Measurements from ENCODE around the gene MAS1L.
"Not testable (repeated sequence)": the region's sequence is repeated elsewhere in the genome, so short reads cannot be mapped to it uniquely, and the experiment has no call there.

Gene MAS1L

DNA sequence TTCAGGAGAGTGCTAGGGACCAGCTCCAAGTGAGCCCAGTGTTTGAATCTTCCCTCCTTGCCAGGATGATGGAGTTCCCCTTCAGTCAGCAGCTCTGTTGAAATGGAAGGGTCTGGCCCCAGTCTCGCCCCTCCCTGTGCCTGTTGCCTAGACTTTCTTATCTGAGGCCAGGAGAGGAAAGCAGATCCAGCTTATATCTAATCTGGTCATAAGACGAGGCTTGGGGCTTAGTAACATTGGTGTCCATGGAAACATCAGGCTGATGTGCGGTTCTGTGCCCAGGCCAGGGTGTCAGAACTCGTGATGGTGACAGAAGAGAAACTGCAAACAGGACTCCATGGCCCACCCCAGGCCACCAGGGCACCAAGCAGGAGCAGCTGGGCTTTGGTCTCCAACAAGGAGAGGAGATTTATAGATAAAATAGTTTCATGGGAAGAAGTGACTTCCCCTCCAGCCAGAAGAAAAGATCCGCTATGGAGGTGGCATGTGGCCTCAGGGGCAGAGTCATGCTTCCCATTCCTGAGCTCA lies 9.8 kb downstream of the MAS1L start:
- DNase-seq = no peak

DNA sequence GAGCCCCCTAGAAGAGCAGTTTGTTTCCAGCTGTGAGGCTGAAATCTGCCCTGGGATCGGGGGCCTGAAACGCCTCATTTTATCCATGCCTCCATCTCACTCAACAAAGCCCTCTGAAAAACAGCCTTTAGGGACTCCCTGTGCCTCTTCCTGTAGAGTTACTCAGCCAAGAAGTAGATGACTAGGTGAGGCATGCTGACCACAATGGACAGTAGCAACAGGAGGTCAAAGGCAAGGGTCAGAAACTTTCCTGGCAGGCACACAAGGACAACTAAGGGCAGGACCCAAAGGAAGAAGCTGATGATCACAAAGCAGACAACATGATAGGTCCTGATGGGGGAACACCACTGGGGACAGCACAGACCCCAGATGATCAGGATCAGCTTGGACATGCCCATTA lies 12.8 kb downstream of the MAS1L start:
- DNase-seq = no peak

DNA sequence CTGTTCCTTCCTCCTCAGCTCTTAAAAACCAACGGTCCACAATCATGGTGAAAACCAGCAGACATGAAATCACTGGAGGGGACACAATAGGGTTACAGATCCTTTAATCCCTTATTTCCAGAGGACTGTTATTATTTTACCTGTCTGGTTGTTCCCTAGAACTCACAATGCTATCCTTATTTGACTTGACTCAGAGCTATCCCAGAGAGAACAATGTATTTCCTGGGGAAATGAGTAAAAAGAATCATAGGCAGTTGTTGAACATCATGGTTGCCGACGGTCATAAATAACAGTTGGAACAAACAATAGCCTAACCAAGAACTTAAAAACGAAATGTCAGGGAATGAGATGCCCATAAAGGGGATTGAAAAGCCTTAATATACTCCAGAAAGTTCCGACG lies 21.5 kb downstream of the MAS1L start:
- DNase-seq = no peak

DNA sequence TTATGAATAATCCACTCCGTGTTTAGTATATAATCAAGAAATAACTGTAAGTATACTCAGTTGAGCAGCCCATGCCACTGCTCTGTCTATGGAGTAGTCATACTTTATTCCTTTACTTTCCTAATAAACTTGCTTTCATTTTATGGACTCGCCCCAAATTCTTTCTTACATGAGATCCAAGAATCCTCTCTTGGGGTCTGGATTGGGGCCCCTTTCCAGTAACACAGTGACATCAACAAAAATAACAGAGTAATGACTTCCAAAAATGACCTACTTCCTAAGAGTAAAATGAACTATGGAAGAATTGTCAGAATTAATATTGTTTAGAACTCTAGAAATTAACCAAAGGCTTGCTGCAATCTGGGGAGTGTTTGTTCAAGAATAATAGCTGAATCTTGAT lies 22.0 kb downstream of the MAS1L start:
- DNase-seq = no peak

DNA sequence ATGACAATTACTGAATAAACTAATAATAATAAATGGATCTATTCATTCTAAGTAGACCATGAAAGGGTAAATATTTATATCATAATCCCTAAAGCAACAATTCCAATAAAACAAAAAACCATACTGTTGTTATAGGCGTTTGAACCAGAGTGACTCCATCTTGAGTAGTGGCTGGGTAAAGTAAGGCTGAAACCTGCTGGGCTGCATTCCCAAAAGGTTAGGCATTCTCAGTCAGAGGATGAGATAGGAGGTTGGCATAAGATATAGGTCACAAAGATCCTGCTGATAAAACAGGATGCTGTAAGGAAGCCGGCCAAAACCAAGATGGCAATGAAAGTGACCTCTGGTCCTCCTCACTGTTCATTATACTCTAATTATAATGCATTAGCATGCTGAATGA lies 22.5 kb downstream of the MAS1L start:
- no peak for DNase-seq

DNA sequence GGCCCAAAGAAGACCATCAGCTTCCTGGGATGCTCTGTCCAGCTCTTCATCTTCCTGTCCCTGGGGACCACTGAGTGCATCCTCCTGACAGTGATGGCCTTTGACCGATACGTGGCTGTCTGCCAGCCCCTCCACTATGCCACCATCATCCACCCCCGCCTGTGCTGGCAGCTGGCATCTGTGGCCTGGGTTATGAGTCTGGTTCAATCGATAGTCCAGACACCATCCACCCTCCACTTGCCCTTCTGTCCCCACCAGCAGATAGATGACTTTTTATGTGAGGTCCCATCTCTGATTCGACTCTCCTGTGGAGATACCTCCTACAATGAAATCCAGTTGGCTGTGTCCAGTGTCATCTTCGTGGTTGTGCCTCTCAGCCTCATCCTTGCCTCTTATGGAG lies 25.7 kb downstream of the MAS1L start:
- DNase-seq = no peak

DNA sequence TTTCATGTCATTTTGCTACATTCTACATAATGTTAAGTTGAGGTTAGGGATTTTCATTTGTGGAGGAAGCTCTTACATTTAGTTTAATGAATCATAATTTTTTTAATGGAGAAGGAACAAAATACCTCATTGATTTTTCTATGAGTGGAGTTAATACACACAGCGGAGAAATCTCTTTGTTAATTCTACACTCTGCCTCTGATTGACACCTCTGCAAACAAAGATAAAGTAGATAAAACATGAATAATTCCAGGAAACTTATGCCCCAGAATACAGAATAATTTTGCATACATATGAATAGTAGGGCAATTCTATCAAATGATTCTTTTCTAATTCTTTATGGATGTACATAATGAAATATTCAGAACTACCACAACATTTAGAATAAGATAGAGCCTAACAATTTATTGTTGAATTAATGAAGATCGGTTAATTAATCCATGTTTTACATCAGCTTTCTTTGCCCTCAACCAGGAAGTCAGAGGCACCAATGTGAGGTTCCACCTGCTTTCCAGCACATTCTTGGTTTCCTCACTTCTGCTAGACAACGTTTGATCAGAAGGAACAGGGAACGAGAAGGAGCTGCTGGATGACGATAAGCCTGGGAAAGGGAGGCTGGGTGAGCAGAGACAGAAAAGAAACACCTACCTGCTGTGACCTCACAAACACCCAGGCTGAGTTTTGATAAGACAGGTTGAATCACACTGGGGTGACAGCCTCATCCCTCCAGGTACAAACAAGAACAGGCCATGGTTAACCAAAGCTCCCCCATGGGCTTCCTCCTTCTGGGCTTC lies 26.5 kb downstream of the MAS1L start:
- no peak for DNase-seq

DNA sequence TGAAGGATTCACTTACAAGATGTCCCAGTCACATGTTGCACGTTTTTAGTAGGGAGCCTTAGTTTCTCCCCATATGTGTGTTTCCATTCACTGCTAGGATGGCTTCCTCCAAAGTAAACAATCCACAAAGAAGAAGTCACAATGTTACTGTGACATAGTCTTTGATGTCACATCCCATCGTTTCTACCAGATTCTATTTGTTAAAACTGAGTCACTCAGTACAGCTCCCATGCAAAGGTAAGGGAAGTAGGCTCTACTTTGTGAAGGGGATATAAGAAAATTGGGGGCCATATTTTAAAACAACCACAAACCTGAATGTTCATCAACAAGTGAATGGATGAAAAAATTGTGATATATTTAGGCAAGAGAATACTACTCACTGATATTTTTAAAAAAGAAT lies 30.8 kb downstream of the MAS1L start, which contains the start of the genes OR11A1 and OR2H1:
TSS of gene OR11A1 (minus strand) at position 101 of the 400 bp plus-strand sequence. CDS start 29,430 bp downstream, outside the sequence.
TSS of gene OR2H1 (plus strand) at position 185 of the 400 bp plus-strand sequence. CDS start 4,615 bp downstream, outside the sequence.
- DNase-seq = no peak

DNA sequence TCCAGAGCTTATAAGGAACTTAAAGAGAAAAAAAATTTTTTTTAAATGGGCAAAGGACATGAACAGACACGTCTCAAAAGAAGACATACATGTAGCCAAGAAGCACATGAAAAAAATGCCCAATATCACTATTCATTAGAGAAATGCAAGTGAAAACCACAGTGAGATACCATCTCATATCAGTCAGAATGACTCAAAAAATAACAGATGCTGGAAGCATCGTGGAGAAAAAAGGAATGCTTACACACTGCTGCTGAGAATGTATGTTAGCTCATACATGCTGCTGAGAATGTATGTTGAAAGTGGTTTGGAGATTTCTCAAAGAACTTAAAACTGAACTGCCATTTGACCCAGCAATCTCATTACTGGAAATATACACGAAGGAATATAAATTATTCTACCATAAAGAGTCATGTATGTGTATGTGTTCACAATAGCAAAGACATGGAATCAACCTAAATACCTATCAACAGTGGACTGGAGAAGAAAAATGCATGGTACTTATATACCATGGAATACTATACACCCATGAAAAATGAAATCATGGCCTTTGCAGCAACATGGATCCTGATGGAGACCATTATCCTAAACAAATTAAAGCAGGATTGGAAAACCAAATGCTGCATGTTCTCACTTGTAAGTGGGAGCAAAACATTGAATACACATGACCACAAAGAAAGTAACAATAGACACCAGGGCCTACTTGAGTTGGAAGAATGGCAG lies 36.1 kb downstream of the MAS1L start:
- no peak for DNase-seq

DNA sequence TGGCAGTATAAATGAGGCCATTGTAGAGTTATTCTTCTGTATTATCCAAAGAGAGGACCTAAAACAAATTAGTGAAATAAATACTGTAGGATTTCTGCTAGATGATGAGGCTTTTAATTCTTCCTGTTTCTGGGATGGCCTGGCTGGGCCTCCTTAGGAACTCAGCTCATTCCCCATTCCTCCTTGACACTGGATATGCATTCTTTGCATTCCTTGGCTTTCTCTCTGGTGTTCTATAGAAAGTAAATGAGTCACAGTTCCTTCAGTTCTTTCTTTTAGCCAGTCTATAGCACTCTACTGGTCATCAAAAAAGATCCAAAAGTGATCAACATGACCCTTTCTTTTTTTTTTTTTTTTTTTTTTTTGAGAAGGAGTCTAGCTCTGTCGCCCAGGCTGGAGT lies 40.1 kb downstream of the MAS1L start:
- DNase-seq = no peak

DNA sequence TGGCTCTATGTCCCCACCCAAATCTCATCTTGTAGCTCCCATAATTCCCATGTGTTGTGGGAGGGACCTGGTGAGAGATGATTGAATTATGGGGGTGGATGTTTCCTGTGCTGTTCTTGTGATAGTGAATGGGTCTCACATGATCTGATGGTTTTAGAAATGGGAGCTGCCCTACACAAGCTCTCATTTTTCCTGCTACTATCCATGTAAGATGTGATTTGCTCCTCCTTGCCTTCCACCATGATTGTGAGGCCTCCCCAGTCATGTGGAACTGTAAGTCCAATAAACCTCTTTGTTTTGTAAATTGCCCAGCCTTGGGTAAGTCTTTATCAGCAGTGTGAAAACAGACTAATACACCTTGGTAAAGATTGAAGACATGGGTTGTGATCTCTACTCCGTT lies 43.7 kb downstream of the MAS1L start:
- not testable (repeated sequence) for DNase-seq

DNA sequence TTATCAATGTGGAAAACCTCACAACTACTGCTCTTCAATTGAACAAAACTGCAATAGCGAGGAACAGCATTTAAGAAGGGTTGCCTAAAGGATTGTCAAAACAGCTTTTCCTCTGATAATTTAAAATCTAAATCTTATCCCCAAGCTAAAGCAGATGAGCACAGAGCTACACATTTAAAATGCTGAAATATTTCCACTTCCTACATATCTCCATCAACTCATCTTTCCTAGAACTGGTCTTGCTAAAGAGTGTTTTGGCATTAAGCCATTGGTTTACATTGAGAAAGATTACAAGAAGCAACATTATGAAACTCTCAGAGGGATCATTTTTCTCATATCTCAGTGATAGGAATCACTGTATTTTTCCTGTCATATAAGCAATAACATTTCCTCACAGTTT lies 45.0 kb downstream of the MAS1L start:
- DNase-seq = no peak

DNA sequence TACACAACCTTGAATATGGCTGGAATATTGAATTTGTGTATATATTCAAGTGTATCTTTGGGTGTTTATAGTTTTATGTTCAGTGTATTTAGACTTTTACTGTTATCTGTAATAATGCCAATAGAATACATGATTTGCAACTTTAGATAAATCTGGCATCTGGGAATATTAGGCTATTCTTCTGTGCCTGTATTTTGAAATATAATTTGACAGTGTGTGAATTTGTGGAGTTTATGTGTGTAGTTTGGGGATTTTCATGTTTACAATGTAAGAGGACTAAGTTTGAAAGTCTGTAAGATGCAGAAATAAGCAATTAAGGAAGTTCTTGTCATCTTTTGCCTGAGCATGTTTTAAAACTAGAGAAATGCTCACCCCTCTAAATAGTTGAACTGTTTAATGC lies 48.8 kb downstream of the MAS1L start, which contains the start of gene OR10C1:
TSS of gene OR10C1 (plus strand) at position 301 of the 400 bp plus-strand sequence. CDS start 710 bp downstream, outside the sequence.
- DNase-seq = no peak

DNA sequence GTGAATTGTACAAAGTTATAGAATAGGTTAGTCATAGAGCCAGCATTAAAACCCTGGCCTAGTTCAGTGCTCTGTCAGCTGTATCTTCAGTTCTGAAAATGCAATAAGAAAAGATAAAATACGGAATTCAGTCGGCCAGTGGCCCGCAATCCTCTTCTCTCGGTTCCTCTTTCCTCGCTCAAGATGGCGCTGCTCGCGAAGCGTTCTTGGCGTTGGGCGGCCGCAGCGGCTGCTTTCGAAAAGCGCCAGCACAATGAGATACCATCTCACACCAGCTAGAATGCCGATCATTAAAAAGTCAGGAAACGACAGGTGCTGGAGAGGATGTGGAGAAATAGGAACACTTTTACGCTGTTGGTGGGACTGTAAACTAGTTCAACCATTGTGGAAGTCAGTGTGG lies 51.0 kb downstream of the MAS1L start:
- DNase-seq = not testable (repeated sequence)

Measured in SHP77 (cell line).